Spleen (tissue), 11 donors: Measurements from ENCODE around the gene MYRF. TPM values are rescaled to one million over a fixed set of nuclear protein-coding genes. Genes with fewer than 3 reads are reported as not detected.
A peak's percentile ranks its signal among the peaks of the same experiment; 100 is the strongest.

Experiments used
- DNase-seq: peaks from one replicate; pipeline ENCODE4 v3.0.0-alpha.2; 2020
- H3K27ac ChIP-seq, 8 donors: fragments of 200-600 bp; sonication (generic) in 7 of 8; 1 replicate in 4 of 8; 2 replicates in 4 of 8; pipeline versions ENCODE4 v1.5.0 to v1.8.0; 2016 to 2021; ENCODE audit warnings: inconsistent platforms in 4 of 8, mild to moderate bottlenecking in 4 of 8, moderate library complexity in 1 of 8
- H3K27me3 ChIP-seq, 7 donors: fragments of 200-600 bp; sonication (generic) in 6 of 7; replicated peaks in 1 of 7; 1 replicate in 4 of 7; 2 replicates in 3 of 7; pipeline versions ENCODE4 v1.5.0 to v1.8.0; 2016 to 2021; ENCODE audit warnings: inconsistent platforms in 3 of 7, mild to moderate bottlenecking in 1 of 7
- H3K36me3 ChIP-seq, 6 donors: fragments of 200-600 bp; sonication (generic) in 5 of 6; 1 replicate in 4 of 6; 2 replicates in 2 of 6; pipeline versions ENCODE4 v1.5.0 to v1.8.0; 2016 to 2021; ENCODE audit warnings: inconsistent platforms in 2 of 6
- H3K4me1 ChIP-seq, 6 donors: fragments of 200-600 bp; sonication (generic) in 5 of 6; 1 replicate in 3 of 6; 2 replicates in 3 of 6; pipeline versions ENCODE4 v1.5.0 to v1.8.0; 2016 to 2021; ENCODE audit warnings: inconsistent platforms in 3 of 6
- H3K4me3 ChIP-seq, 8 donors: fragments of 200-600 bp; sonication (generic) in 7 of 8; 1 replicate in 4 of 8; 2 replicates in 4 of 8; pipeline versions ENCODE4 v1.5.0 to v1.8.0; 2016 to 2021; ENCODE audit warnings: inconsistent platforms in 4 of 8, mild to moderate bottlenecking in 4 of 8, moderate library complexity in 2 of 8
- H3K9me3 ChIP-seq, 8 donors: fragments of 200-600 bp; sonication (generic) in 7 of 8; 1 replicate in 4 of 8; 2 replicates in 4 of 8; pipeline versions ENCODE4 v1.5.0 to v1.8.0; 2016 to 2021; ENCODE audit warnings: inconsistent platforms in 4 of 8
- POLR2A ChIP-seq, 3 donors: fragments of 450-650 bp; IDR thresholded peaks; one replicate each; pipeline ENCODE4 v1.5.1; 2017; ENCODE audit warnings: antibody characterized with exemption in 3 of 3, mild to moderate bottlenecking in 1 of 3
- POLR2AphosphoS5 ChIP-seq, 3 donors: sonication (generic); formaldehyde crosslinking; IDR thresholded peaks; one replicate each; pipeline ENCODE4 v1.5.1; 2017; ENCODE audit warnings: antibody characterized with exemption in 3 of 3
- WGBS, 5 donors: extraction: QIAGEN DNeasy Blood & Tissue Kit in 3 of 5; methylation state at CpG; one replicate each; pipeline versions ENCODE4 v1.1.5 to v1.1.7; 2013 to 2018; 5-methylcytosine and 5-hydroxymethylcytosine counted together
- intact Hi-C: fragments of 100-400 bp; cut with DNase I; formaldehyde crosslinking; loops from one replicate; pipeline ENCODE4 v1.15.0; 2023; ENCODE audit warnings: low total_unique reads
- polyA plus RNA-seq, 3 donors: library from polyadenylated mRNA; stranded (reverse); fragments of 200-250 nt; gene quantifications; one replicate each; pipeline ENCODE4 v1.2.1, GENCODE V29; 2013
- total RNA-seq, 7 donors: library from RNA; depleted of rRNA in 3 of 7; stranded (reverse); fragments of >200 nt in 3 of 7; fragmentation: NEBNext Ultra II Directional in 4 of 7; extraction: Animal tissue kit (Norgen Biotek cat#: 25700) in 4 of 7; gene quantifications; one replicate each; pipeline versions ENCODE4 v1.1.0 to v1.2.1, GENCODE V29; 2016 to 2021
- TF ChIP-seq, protein P1 (sequence below), 11 experiments: fragments of 200-600 bp in 7 of 11; fragments of 450-650 bp in 4 of 11; sonication (generic) in 4 of 11; IDR thresholded peaks in 8 of 11; conservative IDR thresholded peaks in 3 of 11; 1 replicate in 7 of 11; 2 replicates in 4 of 11; pipeline versions ENCODE4 v1.4.0 to v1.8.0; 2016 to 2021; ENCODE audit warnings: antibody characterized with exemption in 11 of 11, inconsistent platforms in 4 of 11, mild to moderate bottlenecking in 1 of 11
- donor health status: healthy with polysubstance abuse.
- donor health status: DM: no; HTN: no; CAD: no; lungs with moderate emphysema.
- donor health status: DM: no; HTN: no; CAD: no.
- donor health status: Bipolar disorder and iron deficiency.
- donor health status: healthy.
- donor health status: DM: no; HTN: no; CAD: no.
- donor health status: DM: yes; HTN: yes; CAD: no.

MYRF gene
- total and polyA plus RNA-seq, 10 donors: 0.15 to 1.5 (median 0.55) TPM

DNA sequence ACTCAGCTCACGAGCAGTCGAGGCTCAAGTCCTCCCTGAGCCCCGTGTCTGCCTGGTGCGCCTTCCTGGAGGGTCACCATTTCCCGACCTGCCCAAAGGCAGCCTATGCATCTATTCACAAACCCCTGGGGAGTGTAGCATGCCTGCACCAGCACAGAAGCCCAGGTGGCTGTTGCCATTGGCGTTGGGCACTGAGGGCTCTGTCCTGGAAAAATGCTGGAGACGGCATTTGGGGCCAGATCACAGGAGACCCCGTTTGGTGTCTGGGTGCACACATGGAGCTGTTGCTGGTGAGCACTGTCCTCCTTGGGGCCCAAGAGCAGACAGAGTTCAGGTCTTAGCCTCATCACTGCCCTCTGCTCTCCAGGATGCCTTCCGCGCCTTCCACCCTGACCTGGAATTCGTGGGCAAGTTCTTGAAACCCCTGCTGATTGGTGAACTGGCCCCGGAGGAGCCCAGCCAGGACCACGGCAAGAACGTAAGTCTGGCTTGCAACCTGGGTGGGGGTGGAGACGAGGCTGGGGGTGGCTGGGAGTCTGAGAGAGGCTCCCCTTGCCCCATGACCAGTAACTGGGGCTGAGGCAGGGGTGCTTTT lies 85.1 kb downstream of the MYRF start:
- no peaks in the 10 kb centered on the region for H3K9me3 ChIP-seq
- peaks cover 0 to 29% (median 0%) of the 10 kb centered on the region in 6 donors for H3K36me3 ChIP-seq
- DNase-seq: peak; percentile 54
- H3K27me3 ChIP-seq: no peaks in the 10 kb centered on the region
- no peak overlapping the region for H3K27ac ChIP-seq
- intact Hi-C loops: no loop called here
- 86 to 95% (median 93%) methylated on average over 8 to 15 of the region's 15 CpGs for WGBS, 5 donors
- H3K4me3 ChIP-seq: no peak overlapping the region
- no peak for TF ChIP-seq POLR2AphosphoS5 (IDR thresholded peaks at IDR 0.05)
- no peak for TF ChIP-seq POLR2A (IDR thresholded peaks at IDR 0.05)
- TF ChIP-seq, protein P1, sequence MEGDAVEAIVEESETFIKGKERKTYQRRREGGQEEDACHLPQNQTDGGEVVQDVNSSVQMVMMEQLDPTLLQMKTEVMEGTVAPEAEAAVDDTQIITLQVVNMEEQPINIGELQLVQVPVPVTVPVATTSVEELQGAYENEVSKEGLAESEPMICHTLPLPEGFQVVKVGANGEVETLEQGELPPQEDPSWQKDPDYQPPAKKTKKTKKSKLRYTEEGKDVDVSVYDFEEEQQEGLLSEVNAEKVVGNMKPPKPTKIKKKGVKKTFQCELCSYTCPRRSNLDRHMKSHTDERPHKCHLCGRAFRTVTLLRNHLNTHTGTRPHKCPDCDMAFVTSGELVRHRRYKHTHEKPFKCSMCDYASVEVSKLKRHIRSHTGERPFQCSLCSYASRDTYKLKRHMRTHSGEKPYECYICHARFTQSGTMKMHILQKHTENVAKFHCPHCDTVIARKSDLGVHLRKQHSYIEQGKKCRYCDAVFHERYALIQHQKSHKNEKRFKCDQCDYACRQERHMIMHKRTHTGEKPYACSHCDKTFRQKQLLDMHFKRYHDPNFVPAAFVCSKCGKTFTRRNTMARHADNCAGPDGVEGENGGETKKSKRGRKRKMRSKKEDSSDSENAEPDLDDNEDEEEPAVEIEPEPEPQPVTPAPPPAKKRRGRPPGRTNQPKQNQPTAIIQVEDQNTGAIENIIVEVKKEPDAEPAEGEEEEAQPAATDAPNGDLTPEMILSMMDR (IDR thresholded peaks at IDR 0.05 in 8 of 11, conservative IDR thresholded peaks at IDR 0.05 in 3 of 11): no peak
- H3K4me1 ChIP-seq: peaks cover 5 to 42% (median 19%) of the 10 kb centered on the region in 6 donors

Other genes with a start within 250 kb of the MYRF start
- under 1 TPM in 3 of 7 donors, not detected in 4; 0.27 to 0.37 (median 0.35) TPM for gene LRRC10B, start 243.9 kb upstream of the MYRF start, total RNA-seq
- under 1 TPM; 0.28 to 0.82 (median 0.32) TPM for gene LRRC10B, start 243.9 kb upstream of the MYRF start, polyA plus RNA-seq
- gene SYT7, start 171.6 kb upstream of the MYRF start, total RNA-seq: 1 to 10 TPM; 1.1 to 5.3 (median 3.3) TPM
- gene SYT7, start 171.6 kb upstream of the MYRF start, polyA plus RNA-seq: under 1 TPM; 0.14 to 0.48 (median 0.43) TPM
- gene DAGLA, start 72.2 kb upstream of the MYRF start, total RNA-seq: 1 to 10 TPM; 2.0 to 5.0 (median 3.9) TPM
- gene DAGLA, start 72.2 kb upstream of the MYRF start, polyA plus RNA-seq: 1 to 10 TPM in 1 of 3 donors, under 1 TPM in 2; 0.27 to 1.2 (median 0.35) TPM
- 10 to 100 TPM; 52.4 to 85.2 (median 62.0) TPM for gene TMEM258, start 40.0 kb downstream of the MYRF start, total RNA-seq
- gene TMEM258, start 40.0 kb downstream of the MYRF start, polyA plus RNA-seq: 100 to 1,000 TPM; 122 to 185 (median 125) TPM
- 10 to 100 TPM in 5 of 7 donors, 1 to 10 TPM in 2; 8.9 to 17.2 (median 14.8) TPM for gene FEN1, start 40.3 kb downstream of the MYRF start, total RNA-seq
- 10 to 100 TPM in 2 of 3 donors, 1 to 10 TPM in 1; 7.3 to 16.7 (median 15.9) TPM for gene FEN1, start 40.3 kb downstream of the MYRF start, polyA plus RNA-seq
- gene FADS1, start 64.4 kb downstream of the MYRF start, total RNA-seq: 10 to 100 TPM in 6 of 7 donors, 1 to 10 TPM in 1; 8.6 to 25.6 (median 12.9) TPM
- gene FADS1, start 64.4 kb downstream of the MYRF start, polyA plus RNA-seq: 1 to 10 TPM; 2.2 to 6.7 (median 3.3) TPM
- 10 to 100 TPM in 5 of 7 donors, 1 to 10 TPM in 2; 2.8 to 20.6 (median 11.1) TPM for gene FADS2, start 75.7 kb downstream of the MYRF start, total RNA-seq
- gene FADS2, start 75.7 kb downstream of the MYRF start, polyA plus RNA-seq: 10 to 100 TPM in 2 of 3 donors, 1 to 10 TPM in 1; 5.5 to 16.8 (median 14.6) TPM
- 10 to 100 TPM; 26.3 to 40.8 (median 32.0) TPM for gene FADS3, start 138.9 kb downstream of the MYRF start, total RNA-seq
- 10 to 100 TPM; 39.3 to 63.6 (median 52.7) TPM for gene FADS3, start 138.9 kb downstream of the MYRF start, polyA plus RNA-seq
- 10 to 100 TPM; 34.3 to 57.1 (median 39.5) TPM for gene RAB3IL1, start 164.9 kb downstream of the MYRF start, total RNA-seq
- gene RAB3IL1, start 164.9 kb downstream of the MYRF start, polyA plus RNA-seq: 10 to 100 TPM in 2 of 3 donors, 1 to 10 TPM in 1; 6.5 to 17.6 (median 14.1) TPM
- gene BEST1, start 197.7 kb downstream of the MYRF start, total RNA-seq: 10 to 100 TPM in 5 of 7 donors, 1 to 10 TPM in 2; 6.8 to 20.4 (median 12.3) TPM
- gene BEST1, start 197.7 kb downstream of the MYRF start, polyA plus RNA-seq: 1 to 10 TPM; 2.6 to 4.3 (median 3.0) TPM
- 1,000 to 10,000 TPM; 1,915 to 2,864 (median 2,469) TPM for gene FTH1, start 215.0 kb downstream of the MYRF start, total RNA-seq
- 1,000 to 10,000 TPM; 2,005 to 3,321 (median 2,533) TPM for gene FTH1, start 215.0 kb downstream of the MYRF start, polyA plus RNA-seq